ENCODE measurements around the gene ABCB9. TPM values are rescaled to one million over a fixed set of nuclear protein-coding genes. Genes with fewer than 3 reads are reported as not detected.
"Not testable (repeated sequence)": the region's sequence is repeated elsewhere in the genome, so short reads cannot be mapped to it uniquely, and the experiment has no call there.

ABCB9 gene
- total RNA-seq, 1 experiment from 2014 or later: 6.3 TPM

- TF ChIP-seq MLX (CRISPR knock-in tag; IDR thresholded peaks at IDR 0.05) (no peak), JAZF1 (CRISPR knock-in tag; IDR thresholded peaks at IDR 0.05) (no peak), CREM (CRISPR knock-in tag; IDR thresholded peaks at IDR 0.05) (no peak)
Measured at GRCh38 chr12:122943196-122943595, 23.1 kb downstream of the ABCB9 start (continued).

GRCh38 chr12:122942637-122943036 lies 23.6 kb downstream of the ABCB9 start:
- H3K36me3 Mint-ChIP-seq: no peaks in the 10 kb centered on the region
- DNase-seq (ENCODE audit: low spot score): no peak
- ChIA-PET POLR2A (no interaction called here), CTCF (interaction anchor here (1.0 kb wide), 1 partner anchor 75 kb away, joined by 3 read pairs; no protein-coding TSS in a partner anchor)
- TF ChIP-seq ATF1 (CRISPR knock-in tag; IDR thresholded peaks at IDR 0.05) (no peak), ZBTB43 (CRISPR knock-in tag; IDR thresholded peaks at IDR 0.05) (no peak), SOX15 (CRISPR knock-in tag; IDR thresholded peaks at IDR 0.05) (no peak), ELF4 (CRISPR knock-in tag; IDR thresholded peaks at IDR 0.05; ENCODE audit: low read depth) (no peak)
- no peaks in the 10 kb centered on the region for H3K27me3 Mint-ChIP-seq (ENCODE audit: low read depth)
- no peak overlapping the region for H3K27ac Mint-ChIP-seq
- no peak overlapping the region for H3K4me3 Mint-ChIP-seq
- no peaks in the 10 kb centered on the region for H3K9me3 Mint-ChIP-seq
- no peaks in the 10 kb centered on the region for H3K4me1 Mint-ChIP-seq
- no peak for ATAC-seq

DNA sequence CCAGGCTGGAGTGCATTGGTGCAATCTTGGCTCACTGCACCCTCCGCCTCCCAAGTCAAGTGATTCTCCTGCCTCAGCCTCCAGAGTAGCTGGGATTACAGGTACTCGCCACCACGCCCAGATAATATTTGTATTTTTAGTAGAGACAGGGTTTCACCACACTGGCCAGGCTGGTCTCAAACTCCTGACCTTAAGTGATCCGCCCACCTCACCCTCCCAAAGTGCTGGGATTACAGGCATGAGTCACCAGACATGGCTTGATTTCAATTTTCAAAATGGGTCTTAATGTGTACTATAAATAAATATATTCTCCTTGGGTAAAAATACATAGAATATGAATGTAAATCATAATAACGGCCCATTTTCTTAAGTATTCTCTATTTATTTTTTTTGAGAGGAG lies 24.9 kb downstream of the ABCB9 start:
- CTCF ChIA-PET: interaction anchor here (0.9 kb wide), 1 partner anchor 12 kb away, joined by 3 read pairs; no protein-coding TSS in a partner anchor
- H3K4me1 Mint-ChIP-seq; H3K27me3 Mint-ChIP-seq (ENCODE audit: low read depth); DNase-seq (ENCODE audit: low spot score); H3K36me3 Mint-ChIP-seq; POLR2A ChIA-PET; H3K9me3 Mint-ChIP-seq; ATAC-seq; H3K4me3 Mint-ChIP-seq; H3K27ac Mint-ChIP-seq: not testable (repeated sequence)

DNA sequence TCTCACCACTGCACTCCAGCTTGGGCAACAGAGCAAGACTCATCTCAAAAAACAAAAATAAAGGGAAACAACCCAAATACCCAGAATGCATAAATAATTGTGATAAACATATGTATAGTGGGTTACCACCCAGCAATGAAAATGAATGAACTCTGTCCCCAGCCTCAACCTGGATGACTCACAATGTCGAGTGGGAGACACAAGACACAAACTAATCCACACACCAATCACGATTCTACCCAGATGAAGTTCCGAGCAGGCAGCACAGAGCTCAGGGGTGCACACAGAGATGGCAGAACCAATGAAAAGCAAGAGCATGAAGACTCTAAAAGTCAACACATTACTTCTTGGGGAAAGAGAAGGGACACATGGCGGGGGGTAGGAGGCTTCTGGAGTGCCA lies 27.1 kb downstream of the ABCB9 start:
- H3K27ac Mint-ChIP-seq: no peak overlapping the region
- DNase-seq (ENCODE audit: low spot score) (no peak), ATAC-seq (no peak)
- POLR2A ChIA-PET: no interaction called here
- H3K27me3 Mint-ChIP-seq (ENCODE audit: low read depth): no peaks in the 10 kb centered on the region
- H3K4me3 Mint-ChIP-seq: no peak overlapping the region
- H3K9me3 Mint-ChIP-seq: no peaks in the 10 kb centered on the region
- CTCF ChIA-PET: no interaction called here
- no peaks in the 10 kb centered on the region for H3K4me1 Mint-ChIP-seq
- no peaks in the 10 kb centered on the region for H3K36me3 Mint-ChIP-seq
- TF ChIP-seq, protein P1, sequence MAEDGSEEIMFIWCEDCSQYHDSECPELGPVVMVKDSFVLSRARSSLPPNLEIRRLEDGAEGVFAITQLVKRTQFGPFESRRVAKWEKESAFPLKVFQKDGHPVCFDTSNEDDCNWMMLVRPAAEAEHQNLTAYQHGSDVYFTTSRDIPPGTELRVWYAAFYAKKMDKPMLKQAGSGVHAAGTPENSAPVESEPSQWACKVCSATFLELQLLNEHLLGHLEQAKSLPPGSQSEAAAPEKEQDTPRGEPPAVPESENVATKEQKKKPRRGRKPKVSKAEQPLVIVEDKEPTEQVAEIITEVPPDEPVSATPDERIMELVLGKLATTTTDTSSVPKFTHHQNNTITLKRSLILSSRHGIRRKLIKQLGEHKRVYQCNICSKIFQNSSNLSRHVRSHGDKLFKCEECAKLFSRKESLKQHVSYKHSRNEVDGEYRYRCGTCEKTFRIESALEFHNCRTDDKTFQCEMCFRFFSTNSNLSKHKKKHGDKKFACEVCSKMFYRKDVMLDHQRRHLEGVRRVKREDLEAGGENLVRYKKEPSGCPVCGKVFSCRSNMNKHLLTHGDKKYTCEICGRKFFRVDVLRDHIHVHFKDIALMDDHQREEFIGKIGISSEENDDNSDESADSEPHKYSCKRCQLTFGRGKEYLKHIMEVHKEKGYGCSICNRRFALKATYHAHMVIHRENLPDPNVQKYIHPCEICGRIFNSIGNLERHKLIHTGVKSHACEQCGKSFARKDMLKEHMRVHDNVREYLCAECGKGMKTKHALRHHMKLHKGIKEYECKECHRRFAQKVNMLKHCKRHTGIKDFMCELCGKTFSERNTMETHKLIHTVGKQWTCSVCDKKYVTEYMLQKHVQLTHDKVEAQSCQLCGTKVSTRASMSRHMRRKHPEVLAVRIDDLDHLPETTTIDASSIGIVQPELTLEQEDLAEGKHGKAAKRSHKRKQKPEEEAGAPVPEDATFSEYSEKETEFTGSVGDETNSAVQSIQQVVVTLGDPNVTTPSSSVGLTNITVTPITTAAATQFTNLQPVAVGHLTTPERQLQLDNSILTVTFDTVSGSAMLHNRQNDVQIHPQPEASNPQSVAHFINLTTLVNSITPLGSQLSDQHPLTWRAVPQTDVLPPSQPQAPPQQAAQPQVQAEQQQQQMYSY (CRISPR knock-in tag; IDR thresholded peaks at IDR 0.05): no peak
- no peak for TF ChIP-seq PREB (CRISPR knock-in tag; IDR thresholded peaks at IDR 0.05; ENCODE audit: borderline replicate concordance)
- TF ChIP-seq, protein P2, sequence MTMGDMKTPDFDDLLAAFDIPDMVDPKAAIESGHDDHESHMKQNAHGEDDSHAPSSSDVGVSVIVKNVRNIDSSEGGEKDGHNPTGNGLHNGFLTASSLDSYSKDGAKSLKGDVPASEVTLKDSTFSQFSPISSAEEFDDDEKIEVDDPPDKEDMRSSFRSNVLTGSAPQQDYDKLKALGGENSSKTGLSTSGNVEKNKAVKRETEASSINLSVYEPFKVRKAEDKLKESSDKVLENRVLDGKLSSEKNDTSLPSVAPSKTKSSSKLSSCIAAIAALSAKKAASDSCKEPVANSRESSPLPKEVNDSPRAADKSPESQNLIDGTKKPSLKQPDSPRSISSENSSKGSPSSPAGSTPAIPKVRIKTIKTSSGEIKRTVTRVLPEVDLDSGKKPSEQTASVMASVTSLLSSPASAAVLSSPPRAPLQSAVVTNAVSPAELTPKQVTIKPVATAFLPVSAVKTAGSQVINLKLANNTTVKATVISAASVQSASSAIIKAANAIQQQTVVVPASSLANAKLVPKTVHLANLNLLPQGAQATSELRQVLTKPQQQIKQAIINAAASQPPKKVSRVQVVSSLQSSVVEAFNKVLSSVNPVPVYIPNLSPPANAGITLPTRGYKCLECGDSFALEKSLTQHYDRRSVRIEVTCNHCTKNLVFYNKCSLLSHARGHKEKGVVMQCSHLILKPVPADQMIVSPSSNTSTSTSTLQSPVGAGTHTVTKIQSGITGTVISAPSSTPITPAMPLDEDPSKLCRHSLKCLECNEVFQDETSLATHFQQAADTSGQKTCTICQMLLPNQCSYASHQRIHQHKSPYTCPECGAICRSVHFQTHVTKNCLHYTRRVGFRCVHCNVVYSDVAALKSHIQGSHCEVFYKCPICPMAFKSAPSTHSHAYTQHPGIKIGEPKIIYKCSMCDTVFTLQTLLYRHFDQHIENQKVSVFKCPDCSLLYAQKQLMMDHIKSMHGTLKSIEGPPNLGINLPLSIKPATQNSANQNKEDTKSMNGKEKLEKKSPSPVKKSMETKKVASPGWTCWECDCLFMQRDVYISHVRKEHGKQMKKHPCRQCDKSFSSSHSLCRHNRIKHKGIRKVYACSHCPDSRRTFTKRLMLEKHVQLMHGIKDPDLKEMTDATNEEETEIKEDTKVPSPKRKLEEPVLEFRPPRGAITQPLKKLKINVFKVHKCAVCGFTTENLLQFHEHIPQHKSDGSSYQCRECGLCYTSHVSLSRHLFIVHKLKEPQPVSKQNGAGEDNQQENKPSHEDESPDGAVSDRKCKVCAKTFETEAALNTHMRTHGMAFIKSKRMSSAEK (CRISPR knock-in tag; IDR thresholded peaks at IDR 0.05; ENCODE audit: borderline replicate concordance): no peak
- TF ChIP-seq ATF1 (CRISPR knock-in tag; IDR thresholded peaks at IDR 0.05): no peak
- TF ChIP-seq MYBL2 (CRISPR knock-in tag; IDR thresholded peaks at IDR 0.05): no peak
- TF ChIP-seq ZNF263 (CRISPR knock-in tag; IDR thresholded peaks at IDR 0.05; ENCODE audit: low read depth): no peak
- TF ChIP-seq ZNF219 (CRISPR knock-in tag; IDR thresholded peaks at IDR 0.05; ENCODE audit: borderline replicate concordance): no peak
- TF ChIP-seq, protein P3, sequence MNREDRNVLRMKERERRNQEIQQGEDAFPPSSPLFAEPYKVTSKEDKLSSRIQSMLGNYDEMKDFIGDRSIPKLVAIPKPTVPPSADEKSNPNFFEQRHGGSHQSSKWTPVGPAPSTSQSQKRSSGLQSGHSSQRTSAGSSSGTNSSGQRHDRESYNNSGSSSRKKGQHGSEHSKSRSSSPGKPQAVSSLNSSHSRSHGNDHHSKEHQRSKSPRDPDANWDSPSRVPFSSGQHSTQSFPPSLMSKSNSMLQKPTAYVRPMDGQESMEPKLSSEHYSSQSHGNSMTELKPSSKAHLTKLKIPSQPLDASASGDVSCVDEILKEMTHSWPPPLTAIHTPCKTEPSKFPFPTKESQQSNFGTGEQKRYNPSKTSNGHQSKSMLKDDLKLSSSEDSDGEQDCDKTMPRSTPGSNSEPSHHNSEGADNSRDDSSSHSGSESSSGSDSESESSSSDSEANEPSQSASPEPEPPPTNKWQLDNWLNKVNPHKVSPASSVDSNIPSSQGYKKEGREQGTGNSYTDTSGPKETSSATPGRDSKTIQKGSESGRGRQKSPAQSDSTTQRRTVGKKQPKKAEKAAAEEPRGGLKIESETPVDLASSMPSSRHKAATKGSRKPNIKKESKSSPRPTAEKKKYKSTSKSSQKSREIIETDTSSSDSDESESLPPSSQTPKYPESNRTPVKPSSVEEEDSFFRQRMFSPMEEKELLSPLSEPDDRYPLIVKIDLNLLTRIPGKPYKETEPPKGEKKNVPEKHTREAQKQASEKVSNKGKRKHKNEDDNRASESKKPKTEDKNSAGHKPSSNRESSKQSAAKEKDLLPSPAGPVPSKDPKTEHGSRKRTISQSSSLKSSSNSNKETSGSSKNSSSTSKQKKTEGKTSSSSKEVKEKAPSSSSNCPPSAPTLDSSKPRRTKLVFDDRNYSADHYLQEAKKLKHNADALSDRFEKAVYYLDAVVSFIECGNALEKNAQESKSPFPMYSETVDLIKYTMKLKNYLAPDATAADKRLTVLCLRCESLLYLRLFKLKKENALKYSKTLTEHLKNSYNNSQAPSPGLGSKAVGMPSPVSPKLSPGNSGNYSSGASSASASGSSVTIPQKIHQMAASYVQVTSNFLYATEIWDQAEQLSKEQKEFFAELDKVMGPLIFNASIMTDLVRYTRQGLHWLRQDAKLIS (CRISPR knock-in tag; IDR thresholded peaks at IDR 0.05; ENCODE audit: borderline replicate concordance): no peak
